ENCODE data around the gene FLYWCH1. TPM values are rescaled to one million over a fixed set of nuclear protein-coding genes. Genes with fewer than 3 reads are reported as not detected.

The FLYWCH1 gene
- total RNA-seq, 1 experiment from 2014 or later, result 32.6 TPM

DNA sequence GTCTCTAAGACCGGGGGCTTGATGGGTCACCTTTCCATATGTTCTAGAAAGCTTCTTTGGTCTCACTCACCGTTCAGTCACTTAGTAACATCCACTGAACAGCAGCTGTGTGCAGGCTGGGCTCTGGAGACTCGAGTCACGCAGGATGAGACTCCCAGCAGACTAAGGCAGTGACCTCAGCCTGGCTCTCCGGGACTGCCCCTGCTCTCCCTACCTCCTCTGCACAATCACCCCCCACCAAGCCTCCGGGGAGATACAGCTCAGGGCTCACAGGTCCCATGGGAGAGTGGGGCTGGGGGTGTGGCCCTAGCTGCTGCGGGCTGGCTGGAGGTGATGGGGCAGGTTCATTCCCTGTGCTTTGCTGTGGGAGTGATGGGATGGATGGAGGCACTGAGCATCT is 14.6 kb upstream of the FLYWCH1 start:
- DNase-seq (ENCODE audit: low spot score) (no peak), ATAC-seq (no peak)
- ChIA-PET CTCF (no interaction called here), POLR2A (no interaction called here)
- H3K4me1 Mint-ChIP-seq, result no peaks in the 10 kb centered on the region
- H3K36me3 Mint-ChIP-seq, result no peaks in the 10 kb centered on the region
- no peak overlapping the region for H3K4me3 Mint-ChIP-seq
- TF ChIP-seq, protein P1, sequence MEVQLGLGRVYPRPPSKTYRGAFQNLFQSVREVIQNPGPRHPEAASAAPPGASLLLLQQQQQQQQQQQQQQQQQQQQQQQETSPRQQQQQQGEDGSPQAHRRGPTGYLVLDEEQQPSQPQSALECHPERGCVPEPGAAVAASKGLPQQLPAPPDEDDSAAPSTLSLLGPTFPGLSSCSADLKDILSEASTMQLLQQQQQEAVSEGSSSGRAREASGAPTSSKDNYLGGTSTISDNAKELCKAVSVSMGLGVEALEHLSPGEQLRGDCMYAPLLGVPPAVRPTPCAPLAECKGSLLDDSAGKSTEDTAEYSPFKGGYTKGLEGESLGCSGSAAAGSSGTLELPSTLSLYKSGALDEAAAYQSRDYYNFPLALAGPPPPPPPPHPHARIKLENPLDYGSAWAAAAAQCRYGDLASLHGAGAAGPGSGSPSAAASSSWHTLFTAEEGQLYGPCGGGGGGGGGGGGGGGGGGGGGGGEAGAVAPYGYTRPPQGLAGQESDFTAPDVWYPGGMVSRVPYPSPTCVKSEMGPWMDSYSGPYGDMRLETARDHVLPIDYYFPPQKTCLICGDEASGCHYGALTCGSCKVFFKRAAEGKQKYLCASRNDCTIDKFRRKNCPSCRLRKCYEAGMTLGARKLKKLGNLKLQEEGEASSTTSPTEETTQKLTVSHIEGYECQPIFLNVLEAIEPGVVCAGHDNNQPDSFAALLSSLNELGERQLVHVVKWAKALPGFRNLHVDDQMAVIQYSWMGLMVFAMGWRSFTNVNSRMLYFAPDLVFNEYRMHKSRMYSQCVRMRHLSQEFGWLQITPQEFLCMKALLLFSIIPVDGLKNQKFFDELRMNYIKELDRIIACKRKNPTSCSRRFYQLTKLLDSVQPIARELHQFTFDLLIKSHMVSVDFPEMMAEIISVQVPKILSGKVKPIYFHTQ (CRISPR knock-in tag; IDR thresholded peaks at IDR 0.05), result no peak
- TF ChIP-seq, protein P2, sequence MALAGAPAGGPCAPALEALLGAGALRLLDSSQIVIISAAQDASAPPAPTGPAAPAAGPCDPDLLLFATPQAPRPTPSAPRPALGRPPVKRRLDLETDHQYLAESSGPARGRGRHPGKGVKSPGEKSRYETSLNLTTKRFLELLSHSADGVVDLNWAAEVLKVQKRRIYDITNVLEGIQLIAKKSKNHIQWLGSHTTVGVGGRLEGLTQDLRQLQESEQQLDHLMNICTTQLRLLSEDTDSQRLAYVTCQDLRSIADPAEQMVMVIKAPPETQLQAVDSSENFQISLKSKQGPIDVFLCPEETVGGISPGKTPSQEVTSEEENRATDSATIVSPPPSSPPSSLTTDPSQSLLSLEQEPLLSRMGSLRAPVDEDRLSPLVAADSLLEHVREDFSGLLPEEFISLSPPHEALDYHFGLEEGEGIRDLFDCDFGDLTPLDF (CRISPR knock-in tag; IDR thresholded peaks at IDR 0.05), result no peak
- TF ChIP-seq, protein P3, sequence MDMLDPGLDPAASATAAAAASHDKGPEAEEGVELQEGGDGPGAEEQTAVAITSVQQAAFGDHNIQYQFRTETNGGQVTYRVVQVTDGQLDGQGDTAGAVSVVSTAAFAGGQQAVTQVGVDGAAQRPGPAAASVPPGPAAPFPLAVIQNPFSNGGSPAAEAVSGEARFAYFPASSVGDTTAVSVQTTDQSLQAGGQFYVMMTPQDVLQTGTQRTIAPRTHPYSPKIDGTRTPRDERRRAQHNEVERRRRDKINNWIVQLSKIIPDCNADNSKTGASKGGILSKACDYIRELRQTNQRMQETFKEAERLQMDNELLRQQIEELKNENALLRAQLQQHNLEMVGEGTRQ (CRISPR knock-in tag; IDR thresholded peaks at IDR 0.05), result no peak
- TF ChIP-seq NFATC4 (CRISPR knock-in tag; IDR thresholded peaks at IDR 0.05) (no peak), FOXJ3 (CRISPR knock-in tag; IDR thresholded peaks at IDR 0.05; ENCODE audit: borderline replicate concordance) (no peak), FOXK1 (CRISPR knock-in tag; IDR thresholded peaks at IDR 0.05) (no peak), JAZF1 (CRISPR knock-in tag; IDR thresholded peaks at IDR 0.05) (no peak), ZNF423 (CRISPR knock-in tag; IDR thresholded peaks at IDR 0.05) (no peak), CREB1 (CRISPR knock-in tag; IDR thresholded peaks at IDR 0.05) (no peak)
- TF ChIP-seq, protein P4, sequence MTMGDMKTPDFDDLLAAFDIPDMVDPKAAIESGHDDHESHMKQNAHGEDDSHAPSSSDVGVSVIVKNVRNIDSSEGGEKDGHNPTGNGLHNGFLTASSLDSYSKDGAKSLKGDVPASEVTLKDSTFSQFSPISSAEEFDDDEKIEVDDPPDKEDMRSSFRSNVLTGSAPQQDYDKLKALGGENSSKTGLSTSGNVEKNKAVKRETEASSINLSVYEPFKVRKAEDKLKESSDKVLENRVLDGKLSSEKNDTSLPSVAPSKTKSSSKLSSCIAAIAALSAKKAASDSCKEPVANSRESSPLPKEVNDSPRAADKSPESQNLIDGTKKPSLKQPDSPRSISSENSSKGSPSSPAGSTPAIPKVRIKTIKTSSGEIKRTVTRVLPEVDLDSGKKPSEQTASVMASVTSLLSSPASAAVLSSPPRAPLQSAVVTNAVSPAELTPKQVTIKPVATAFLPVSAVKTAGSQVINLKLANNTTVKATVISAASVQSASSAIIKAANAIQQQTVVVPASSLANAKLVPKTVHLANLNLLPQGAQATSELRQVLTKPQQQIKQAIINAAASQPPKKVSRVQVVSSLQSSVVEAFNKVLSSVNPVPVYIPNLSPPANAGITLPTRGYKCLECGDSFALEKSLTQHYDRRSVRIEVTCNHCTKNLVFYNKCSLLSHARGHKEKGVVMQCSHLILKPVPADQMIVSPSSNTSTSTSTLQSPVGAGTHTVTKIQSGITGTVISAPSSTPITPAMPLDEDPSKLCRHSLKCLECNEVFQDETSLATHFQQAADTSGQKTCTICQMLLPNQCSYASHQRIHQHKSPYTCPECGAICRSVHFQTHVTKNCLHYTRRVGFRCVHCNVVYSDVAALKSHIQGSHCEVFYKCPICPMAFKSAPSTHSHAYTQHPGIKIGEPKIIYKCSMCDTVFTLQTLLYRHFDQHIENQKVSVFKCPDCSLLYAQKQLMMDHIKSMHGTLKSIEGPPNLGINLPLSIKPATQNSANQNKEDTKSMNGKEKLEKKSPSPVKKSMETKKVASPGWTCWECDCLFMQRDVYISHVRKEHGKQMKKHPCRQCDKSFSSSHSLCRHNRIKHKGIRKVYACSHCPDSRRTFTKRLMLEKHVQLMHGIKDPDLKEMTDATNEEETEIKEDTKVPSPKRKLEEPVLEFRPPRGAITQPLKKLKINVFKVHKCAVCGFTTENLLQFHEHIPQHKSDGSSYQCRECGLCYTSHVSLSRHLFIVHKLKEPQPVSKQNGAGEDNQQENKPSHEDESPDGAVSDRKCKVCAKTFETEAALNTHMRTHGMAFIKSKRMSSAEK (CRISPR knock-in tag; IDR thresholded peaks at IDR 0.05; ENCODE audit: borderline replicate concordance), result no peak
- TF ChIP-seq, protein P5, sequence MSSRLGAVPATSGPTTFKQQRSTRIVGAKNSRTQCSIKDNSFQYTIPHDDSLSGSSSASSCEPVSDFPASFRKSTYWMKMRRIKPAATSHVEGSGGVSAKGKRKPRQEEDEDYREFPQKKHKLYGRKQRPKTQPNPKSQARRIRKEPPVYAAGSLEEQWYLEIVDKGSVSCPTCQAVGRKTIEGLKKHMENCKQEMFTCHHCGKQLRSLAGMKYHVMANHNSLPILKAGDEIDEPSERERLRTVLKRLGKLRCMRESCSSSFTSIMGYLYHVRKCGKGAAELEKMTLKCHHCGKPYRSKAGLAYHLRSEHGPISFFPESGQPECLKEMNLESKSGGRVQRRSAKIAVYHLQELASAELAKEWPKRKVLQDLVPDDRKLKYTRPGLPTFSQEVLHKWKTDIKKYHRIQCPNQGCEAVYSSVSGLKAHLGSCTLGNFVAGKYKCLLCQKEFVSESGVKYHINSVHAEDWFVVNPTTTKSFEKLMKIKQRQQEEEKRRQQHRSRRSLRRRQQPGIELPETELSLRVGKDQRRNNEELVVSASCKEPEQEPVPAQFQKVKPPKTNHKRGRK (CRISPR knock-in tag; IDR thresholded peaks at IDR 0.05; ENCODE audit: borderline replicate concordance), result no peak
- TF ChIP-seq, protein P6, sequence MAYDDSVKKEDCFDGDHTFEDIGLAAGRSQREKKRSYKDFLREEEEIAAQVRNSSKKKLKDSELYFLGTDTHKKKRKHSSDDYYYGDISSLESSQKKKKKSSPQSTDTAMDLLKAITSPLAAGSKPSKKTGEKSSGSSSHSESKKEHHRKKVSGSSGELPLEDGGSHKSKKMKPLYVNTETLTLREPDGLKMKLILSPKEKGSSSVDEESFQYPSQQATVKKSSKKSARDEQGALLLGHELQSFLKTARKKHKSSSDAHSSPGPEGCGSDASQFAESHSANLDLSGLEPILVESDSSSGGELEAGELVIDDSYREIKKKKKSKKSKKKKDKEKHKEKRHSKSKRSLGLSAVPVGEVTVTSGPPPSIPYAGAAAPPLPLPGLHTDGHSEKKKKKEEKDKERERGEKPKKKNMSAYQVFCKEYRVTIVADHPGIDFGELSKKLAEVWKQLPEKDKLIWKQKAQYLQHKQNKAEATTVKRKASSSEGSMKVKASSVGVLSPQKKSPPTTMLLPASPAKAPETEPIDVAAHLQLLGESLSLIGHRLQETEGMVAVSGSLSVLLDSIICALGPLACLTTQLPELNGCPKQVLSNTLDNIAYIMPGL (CRISPR knock-in tag; IDR thresholded peaks at IDR 0.05), result no peak
- TF ChIP-seq, protein P7, sequence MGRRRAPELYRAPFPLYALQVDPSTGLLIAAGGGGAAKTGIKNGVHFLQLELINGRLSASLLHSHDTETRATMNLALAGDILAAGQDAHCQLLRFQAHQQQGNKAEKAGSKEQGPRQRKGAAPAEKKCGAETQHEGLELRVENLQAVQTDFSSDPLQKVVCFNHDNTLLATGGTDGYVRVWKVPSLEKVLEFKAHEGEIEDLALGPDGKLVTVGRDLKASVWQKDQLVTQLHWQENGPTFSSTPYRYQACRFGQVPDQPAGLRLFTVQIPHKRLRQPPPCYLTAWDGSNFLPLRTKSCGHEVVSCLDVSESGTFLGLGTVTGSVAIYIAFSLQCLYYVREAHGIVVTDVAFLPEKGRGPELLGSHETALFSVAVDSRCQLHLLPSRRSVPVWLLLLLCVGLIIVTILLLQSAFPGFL (CRISPR knock-in tag; IDR thresholded peaks at IDR 0.05; ENCODE audit: borderline replicate concordance), result no peak
- no peaks in the 10 kb centered on the region for H3K9me3 Mint-ChIP-seq
- H3K27me3 Mint-ChIP-seq (ENCODE audit: low read depth), result no peaks in the 10 kb centered on the region
- H3K27ac Mint-ChIP-seq, result no peak overlapping the region

All from WTC11 (cell line).